ENCODE results near the gene CHAD.
A peak's percentile ranks its signal among the peaks of the same experiment; 100 is the strongest.
"Not testable (repeated sequence)": the region's sequence is repeated elsewhere in the genome, so short reads cannot be mapped to it uniquely, and the experiment has no call there.

The CHAD gene

GRCh38 chr17:50492214-50492613, 23.5 kb upstream of the CHAD start:
- no peak for DNase-seq

GRCh38 chr17:50491505-50491904, 22.8 kb upstream of the CHAD start:
- no peak for DNase-seq

DNA sequence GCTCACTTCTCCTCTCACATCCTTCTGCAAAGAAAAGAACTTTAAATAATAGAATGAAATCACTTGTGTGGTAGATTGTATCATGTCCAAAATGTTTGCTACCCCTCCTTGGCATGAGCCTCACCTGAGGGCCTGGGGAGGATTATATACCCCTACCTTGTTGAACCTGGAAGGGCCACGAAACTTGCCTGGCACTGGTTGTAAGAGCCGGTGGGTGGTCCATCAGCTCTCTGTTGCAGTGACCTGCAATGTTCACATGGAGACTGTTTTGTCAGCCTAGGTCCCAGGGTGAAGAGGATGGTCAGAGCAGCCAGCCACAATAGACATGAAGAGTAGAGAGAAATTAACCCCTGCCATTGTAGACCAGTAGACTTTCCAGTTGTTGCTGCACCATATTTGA, 20.2 kb upstream of the CHAD start:
- DNase-seq: no peak

DNA sequence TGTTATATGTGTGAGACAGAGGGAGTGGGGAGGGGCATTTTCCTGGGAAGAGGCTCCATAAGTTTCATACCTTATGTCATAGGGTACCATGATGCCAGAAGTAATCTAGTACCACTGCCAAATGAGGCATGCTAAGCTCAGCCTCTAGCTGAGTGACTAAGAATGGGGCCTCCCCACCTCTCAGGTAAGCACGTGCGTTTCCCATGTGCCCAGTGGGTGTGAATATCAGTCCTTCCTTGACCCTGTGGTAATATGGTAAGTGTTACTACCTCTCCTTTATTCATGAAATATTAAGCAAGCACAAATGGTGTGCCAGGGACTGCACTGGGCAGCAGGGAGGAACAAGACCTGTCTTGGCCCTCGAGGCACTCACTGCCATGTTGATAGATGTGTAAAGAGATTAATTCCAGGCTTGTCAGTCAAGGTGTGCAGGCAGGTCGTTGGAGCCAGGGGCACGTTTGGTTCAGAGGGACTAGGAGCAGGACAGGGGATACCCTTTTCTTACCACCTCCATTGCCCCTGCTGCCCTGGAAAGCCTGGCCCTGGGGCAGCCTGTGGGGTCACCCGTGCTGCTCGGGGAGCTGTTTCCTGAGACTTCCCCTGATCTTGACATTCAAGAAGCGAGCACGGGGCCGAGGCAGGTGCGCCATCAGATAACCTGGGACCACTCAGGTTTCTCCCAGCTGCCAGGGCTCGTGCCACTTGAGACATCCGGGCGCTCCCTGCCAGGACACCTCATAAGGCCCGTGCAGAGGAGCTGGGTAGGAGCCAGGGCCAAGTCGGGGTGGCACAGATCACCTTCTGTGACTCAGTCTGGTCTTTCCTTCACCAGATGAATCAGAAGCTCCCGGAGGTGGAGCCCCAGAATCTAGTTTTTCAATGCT, 18.8 kb upstream of the CHAD start:
- DNase-seq: no peak

- DNase-seq: no peak
Measured at GRCh38 chr17:50484386-50485155, 15.9 kb upstream of the CHAD start.

DNA sequence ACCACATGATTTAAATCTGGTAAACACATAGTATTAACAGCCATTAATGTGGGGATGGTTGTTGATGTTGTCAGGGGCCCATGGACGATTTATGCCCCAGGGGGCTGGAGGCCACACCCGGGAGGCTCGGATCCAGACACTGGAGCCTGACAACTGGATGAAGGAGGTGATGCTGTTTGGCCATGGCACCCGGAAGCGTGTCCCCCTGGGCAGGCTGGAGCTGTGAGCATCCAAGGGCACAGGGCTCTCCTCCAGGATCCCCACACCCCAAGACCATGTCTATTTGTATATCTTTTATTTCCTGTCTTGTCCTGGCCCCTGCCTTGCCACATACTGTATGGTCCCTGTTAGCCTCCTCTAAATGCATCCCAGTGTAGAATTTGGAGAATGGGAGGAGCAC, 14.6 kb upstream of the CHAD start:
- no peak for DNase-seq

- peak; percentile 84 for DNase-seq
Measured at GRCh38 chr17:50482516-50482915, 13.8 kb upstream of the CHAD start.

- no peak for DNase-seq
Measured at GRCh38 chr17:50482110-50482509, 13.4 kb upstream of the CHAD start.

- no peak for DNase-seq
Measured at GRCh38 chr17:50481648-50482047, 13.0 kb upstream of the CHAD start.

DNA sequence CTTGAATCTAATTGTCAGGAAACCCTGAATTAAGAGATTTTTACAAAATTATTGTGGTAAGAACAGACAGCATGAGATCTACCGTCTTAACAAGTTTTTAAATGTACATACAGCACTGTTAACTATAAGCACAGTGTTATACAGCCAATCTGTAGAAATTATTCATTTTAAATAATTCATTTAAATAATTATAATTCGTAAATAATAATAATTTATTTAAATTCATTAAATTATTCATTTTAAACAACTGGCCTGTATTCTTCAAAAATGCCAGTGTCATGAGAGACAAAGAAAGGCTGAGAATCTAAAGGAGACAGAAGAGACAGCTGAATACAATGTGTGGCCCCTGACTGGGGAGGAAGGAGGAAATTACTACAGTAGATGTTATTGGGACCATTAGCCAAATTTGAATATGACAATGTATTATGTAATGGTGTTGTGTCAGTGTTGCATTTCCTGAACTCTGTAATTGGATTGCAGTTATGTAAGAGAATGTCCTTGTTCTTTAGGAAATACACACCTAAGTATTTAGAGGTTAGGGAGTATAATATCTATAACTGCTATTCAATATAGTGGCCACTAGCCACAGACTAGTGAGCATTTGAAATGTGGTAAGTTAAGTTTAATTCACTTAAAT, 12.3 kb upstream of the CHAD start:
- no peak for DNase-seq

DNA sequence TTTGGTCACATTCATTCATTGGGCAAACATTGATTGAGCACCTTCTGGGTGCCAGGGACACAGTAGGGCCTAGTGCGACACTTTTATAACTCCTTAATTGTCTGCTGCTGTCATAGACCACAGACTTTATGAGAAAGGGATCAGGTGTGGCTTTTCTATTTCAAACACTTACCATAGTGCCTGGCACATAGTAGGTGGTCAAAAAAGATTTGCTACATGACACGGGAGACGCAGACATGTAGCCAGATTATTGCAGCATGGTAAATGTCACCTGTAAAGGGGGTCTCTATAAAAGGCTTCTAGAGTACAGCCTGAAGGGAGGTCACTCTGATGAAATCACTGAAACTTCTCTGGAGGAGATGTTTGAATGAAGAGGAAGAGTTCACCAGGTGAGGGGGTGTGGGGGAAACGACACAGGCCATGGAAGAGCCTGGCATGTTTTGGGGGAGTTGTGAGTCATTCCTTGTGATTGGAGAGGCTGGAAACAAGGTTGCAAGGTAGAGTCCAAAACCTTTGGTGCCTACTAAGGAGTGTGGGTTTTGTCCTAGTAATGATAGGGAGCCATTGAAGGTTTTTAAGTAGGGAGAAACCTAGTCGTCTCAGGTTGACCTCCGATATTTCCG, 11.6 kb upstream of the CHAD start:
- no peak for DNase-seq

GRCh38 chr17:50479522-50480141, 11.0 kb upstream of the CHAD start:
- peak; percentile 51 for DNase-seq

GRCh38 chr17:50478391-50479381, 10.0 kb upstream of the CHAD start, which contains the start of gene RSAD1:
TSS of gene RSAD1 (plus strand) at chr17:50478860. CDS start at chr17:50478885, 25 bp downstream.
- DNase-seq: peak; percentile 83

DNA sequence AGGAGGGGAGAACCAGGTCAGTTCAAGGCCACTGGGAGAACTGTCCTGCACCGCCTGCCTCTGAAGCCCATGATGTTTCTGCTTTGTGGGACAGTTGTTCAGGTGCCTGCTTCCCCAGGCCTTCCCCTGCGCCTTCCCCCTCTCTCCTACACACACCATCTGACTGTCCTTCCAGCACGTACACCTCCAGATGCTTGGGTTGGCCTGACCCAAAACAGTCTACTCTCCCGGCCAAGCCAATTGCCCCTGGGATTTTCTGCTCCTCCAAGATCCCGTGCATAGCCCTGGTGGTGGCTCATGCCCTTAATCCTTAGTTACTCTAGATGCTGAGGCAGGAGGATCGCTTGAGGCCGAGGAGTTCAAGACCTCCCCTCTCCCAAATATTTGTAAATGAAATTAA, 9.3 kb upstream of the CHAD start:
- no peak for DNase-seq

DNA sequence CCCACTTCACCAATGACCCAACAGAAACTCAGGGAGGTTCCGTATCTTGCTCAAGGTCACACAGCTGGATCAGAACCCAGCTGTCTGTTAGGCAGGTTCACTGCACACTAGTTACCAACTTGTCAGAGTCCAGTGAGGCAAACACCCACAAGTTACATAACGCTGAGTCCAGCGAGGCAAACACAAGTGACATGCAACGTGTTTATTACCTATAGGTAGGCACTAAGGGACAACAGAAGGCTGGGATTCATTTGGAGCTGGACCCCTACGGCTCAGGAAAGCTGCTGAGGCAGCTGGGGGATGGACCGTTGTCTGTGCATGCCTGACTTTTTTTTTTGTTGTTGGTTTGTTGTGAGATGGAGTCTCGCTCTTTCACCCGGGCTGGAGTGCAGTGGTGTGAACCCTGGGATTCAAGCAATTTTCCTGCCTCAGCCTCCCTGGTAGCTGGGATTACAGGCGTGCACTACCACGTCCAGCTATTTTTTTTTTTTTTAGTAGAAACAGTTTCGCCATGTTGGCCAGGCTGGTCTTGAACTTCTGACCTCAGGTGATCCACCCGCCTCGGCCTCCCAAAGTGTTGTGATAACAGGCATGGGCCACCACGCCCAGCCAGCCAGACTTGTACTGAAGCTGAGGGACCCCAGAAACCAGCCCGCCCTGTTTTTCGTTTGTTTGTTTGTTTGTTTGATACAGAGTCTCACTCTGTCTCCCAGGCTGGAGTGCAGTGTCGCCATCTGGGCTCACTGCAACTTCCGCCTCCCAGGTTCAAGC, 8.1 kb upstream of the CHAD start:
- DNase-seq: no peak

- not testable (repeated sequence) for DNase-seq
Measured at GRCh38 chr17:50475775-50476544, 7.3 kb upstream of the CHAD start.

- DNase-seq: no peak
Measured at GRCh38 chr17:50475362-50475761, 6.7 kb upstream of the CHAD start.

GRCh38 chr17:50474523-50474922, 5.8 kb upstream of the CHAD start:
- no peak for DNase-seq

DNA sequence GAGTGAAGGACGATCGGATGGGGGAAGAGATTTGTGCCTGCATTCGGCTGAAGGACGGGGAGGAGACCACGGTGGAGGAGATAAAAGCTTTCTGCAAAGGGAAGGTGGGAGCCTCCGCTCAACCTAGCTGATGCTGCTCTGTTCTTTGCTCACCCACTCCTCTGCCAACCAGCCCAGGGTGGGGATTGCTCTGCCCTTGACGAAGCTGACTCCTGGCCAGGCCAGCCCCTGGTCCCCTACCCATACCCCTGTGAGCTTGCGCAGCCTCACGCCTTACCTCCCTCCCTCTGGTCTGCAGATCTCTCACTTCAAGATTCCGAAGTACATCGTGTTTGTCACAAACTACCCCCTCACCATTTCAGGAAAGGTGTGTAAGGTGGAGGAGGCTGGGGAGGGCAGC, 5.2 kb upstream of the CHAD start:
- DNase-seq: no peak

DNA sequence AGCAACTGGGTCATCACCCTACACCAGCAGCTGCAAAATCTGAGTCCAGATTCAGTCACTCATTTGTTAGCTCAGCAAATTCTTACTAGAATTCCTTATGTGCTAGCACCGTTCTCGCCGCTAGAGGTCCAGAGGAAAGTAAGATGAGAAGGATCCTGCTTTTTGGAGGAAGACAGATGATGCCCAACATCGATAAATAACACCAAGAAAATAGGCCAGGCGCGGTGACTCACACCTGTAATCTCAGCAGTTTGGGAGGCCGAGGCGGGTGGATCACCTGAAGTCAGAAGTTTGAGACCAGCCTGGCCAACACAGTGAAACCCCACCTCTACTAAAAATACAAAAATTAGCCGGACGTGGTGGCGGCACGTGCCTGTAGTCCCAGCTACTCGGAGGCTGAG, 4.1 kb upstream of the CHAD start:
- not testable (repeated sequence) for DNase-seq
